GM21619 (cell line): ENCODE data around the gene ERN1.
A peak's percentile ranks its signal among the peaks of the same experiment; 100 is the strongest.

Experiments
- ATAC-seq: cut with Tn5 transposase; IDR thresholded peaks from one replicate; pipeline ENCODE4 v1.9.1; 2021; ENCODE audit not compliant: unreplicated experiment

ERN1 gene

DNA sequence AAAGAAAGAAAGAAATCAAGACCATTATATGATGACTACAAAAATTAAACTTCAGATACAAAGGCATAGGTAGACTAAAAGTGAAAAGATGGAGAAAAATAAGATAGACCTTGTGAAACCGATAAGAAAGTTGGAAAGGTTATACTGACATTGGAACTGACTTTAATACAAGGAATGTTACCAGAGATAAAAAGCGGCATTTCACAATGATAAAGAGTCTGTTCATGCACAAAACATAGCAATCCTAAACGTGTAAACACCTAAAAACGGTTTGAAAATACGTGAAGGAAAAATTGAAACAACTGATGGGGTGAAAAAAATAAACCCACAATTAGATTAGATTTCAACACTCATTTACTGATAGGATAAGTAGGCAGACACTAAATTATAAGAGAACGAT, 9.6 kb upstream of the ERN1 start:
- ATAC-seq = no peak

DNA sequence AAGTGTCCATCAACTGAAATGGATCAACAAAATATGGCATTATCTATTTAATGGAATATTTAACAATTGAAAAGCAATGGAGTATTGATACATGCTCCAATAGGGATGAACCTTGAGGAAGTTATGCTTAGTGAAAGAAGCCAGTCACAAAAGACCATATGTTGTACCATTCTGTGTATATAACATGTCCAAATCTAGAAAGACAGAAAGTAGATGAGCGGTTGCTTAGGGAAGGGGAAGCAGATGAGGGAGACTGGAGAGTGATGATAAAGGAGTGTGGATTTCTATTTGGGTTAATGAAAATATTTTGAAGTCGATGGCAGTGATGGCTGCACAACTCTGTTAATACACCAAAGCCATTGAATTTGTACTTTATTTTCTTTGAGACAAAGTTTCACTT, 8.5 kb upstream of the ERN1 start:
- no peak for ATAC-seq

DNA sequence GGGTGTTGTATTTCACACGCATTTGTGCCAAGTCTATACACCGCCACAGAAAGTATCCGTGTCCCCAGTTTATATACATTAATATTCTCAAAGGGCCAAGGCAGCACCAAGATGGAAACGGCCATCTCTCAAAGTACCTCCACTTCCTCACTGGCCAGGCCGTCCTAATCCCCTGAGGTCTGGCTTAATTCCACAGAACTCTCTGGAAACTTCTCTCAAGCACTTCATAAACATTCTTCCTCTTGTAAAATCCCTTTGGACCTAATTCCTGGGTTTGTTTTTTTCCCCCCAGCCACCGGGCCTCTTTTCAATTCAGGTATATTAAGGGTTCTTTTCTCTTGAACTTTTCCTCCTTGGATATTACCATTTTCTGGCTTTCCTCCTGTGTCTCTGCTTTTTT, 5.1 kb upstream of the ERN1 start:
- ATAC-seq = no peak

DNA sequence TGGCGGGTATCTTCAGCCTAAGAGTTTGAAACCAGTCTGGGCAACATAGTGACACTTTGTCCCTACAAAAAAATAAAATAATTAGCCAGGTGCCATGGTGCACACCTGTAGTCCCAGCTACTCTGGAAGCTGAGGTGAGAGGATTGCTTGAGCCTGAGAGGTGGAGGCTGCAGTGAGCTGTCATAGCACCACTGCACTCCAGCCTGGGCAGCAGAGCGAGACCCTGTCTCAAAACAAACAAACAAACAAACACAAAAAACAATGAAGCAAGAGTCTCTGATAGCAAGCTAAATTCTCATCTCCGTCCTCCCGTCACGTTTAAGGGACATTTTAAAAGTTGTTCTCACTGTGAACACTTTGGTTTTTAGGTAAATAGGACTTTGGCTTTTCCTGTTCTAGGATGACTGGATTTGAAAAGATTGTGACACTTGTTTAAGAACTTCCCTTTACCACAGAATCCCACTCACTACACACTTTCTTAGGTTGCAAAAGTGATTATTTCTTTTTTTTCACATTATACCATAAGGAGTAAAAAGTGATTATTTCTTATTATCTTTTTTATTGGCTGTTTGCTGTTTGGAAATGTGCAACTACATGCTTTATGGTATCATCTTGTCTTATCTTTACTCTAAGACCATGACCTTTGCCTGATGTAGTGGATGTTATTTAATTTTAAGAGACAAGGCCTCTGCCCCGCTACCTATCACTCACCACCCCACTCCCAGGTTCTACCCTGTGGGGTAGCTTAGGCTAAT, 4.4 kb upstream of the ERN1 start:
- ATAC-seq = no peak

DNA sequence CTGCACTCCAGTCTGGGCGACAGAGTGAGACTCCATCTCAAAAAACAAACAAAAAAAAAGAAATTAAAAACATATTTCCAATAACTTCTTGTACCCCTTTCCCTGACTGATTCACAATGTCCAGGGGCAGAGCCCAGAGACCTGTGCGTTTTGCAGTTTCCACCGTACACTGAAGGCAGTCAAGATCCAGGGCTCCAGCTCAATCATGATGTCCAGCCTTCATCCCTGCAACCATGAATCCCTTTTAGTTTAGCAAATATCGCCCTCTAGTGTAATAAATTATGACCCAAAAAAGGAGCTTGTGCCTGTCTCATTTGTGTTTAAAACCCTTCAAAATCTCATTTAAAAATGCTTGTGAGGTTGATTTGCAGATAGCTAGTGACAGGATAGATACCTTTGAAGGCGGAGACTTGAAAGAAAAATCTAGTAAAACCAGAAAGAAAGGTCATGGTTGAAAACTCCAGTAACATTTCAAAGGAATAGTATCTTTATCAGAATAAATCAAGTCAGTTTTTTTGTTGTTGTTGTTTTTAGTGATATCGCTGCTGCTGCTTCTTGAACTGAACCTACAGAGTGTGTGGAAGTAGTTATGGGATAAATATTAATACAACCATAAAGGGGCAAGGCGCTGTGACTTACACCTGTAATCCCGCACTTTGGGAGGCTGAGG, 3.7 kb upstream of the ERN1 start:
- ATAC-seq = no peak

DNA sequence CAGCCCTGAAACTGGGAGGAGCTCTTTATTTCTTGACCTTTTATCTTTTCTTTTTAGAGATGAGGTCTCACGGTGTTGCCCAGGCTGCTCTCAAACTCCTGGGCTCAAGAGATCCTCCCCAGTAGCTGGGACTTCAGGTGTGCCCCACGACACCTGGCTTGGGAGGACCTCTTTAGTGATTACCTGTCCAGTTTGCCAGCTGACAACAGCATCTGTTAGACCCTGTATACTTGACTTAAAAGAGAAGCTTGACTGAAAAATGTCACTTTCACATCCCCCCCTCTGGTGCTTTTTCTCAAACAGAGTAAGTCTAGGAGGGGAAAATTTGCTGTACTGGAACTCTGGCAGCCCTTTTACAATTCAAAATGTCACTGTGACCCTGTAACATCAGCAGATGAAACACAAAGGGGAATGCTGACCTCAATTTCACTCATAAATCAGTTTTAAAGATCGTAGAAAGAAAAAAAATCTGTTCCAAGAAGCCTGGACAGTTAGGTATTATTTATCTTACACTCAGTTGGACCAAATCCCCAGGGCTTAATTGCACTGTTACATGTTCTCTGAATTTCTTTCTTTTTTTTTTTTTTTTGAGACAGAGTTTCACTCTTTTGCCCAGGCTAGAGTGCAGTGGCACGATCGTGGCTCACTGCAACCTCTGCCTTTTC, 1.8 kb upstream of the ERN1 start:
- no peak for ATAC-seq

DNA sequence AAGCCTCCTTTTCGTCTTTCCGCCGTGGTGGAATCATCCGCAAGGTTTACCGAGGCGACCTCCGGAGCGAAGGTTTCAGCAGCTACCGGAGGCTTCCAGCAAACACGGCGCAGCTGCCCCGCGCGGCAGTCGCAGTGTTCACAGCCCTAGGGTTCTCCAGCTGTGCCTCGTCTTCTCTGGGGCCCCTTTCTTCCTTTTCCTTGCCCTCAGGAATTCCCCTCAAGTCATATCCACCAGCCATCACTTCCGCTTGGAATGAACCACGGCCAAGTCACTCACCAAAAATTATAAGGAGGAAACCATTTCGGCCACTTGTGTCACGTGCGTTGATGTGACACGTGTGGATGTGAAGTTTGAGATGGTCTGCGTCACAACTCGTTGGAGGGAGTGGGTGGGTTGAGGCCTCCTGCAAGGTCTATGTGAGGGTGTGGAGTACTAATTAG, 636 bp upstream of the ERN1 start:
- ATAC-seq = peak; percentile 28

DNA sequence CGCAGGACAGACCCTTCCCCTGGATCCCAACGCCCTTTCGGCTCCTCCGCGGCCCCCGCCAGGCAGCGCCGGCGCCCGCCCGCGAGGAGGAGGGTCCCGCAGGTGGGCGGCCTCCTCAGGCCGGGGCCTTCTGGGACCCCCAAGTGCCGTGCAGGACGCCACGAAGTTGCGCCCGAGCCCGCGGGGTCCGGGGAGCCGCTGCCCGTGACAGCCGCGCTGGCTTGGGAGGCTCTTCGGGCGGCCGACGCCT, 504 bp downstream of the ERN1 start:
- no peak for ATAC-seq

DNA sequence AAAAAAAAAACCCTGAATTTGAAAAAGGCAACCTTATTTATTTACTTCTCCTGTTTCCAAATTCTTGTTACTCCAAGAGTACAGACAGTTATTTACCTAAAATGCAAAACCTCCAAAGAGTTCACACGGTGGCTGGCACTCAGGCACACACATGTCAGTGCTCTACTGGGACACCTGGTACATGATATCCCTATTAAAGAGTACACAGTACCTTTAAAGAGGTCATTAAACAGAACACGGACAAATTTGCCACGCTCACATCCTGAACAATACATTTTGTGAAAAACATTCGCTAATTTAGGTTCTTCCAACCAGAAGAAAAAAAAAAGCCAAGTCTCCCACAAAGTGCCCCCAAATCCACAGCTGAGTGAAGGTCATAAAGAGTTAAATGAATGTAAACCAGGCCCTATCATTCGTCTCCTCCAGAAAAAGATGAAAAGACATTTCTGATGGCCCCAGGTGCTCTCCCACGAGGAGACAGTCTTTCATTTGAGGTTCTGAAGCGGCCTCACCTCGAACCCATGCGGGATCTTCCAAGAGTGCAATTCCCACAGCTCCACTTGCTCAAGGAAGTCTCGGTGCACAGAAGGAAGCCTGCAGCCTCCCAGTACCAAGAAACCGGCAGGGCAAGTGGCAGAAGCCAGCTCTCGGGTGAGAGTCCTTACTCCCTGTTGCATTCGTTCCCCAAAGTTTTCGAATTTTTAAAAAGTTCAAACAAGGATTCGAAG, 993 bp downstream of the ERN1 start:
- ATAC-seq = no peak

DNA sequence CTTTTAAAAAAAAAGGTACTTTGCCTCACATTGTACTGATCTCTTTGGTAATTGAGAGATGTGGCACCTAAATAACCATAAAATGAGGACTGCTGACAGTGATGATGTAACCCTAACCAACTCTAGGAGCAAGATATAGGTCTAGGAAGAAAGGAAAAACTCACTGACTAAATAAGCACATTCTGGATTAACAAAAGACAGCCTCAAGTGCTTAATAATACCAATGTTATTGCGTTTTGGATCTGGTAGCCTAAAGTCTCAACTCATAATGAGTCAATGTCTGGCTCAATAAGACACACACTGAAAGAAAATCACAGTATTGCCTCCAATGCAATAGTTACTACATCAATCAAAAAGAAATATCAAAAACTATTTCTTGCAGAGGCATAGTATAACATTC, 3.0 kb downstream of the ERN1 start:
- no peak for ATAC-seq

DNA sequence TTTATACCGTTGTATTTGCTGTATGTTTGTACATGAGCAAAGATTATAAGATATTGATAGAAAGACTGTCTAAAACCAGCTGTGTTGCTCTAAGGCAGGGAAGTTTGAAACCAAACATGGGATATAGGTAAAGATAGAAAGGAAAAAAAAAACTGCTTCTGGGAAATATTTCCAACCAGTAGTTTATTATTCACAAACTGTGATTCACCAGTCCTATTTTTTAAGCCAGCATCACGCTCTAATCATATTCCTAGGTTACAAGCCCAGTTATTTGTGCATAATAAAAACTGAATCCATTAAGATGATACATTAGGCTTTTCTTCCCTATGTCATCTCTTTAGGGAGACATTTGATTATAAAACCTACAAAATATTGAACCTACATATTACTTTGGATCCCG, 4.0 kb downstream of the ERN1 start:
- ATAC-seq = no peak

DNA sequence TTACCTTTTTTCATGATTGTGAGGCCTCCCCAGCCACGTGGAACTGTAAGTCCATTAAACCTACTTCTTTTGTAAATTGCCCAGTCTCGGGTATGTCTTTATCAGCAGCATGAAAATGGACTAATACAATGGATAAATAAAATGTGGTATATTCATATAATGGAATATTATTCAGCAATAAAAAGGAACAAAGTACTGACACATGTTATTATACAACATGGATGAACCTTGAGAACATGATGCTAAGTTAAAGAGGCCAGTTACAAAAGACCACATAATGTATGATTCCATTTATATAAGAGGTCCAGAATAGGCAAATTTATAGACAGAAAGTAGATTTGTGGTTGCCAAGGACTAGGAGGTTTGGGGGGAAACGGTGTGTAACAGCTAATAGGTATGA, 5.3 kb downstream of the ERN1 start:
- ATAC-seq = no peak

DNA sequence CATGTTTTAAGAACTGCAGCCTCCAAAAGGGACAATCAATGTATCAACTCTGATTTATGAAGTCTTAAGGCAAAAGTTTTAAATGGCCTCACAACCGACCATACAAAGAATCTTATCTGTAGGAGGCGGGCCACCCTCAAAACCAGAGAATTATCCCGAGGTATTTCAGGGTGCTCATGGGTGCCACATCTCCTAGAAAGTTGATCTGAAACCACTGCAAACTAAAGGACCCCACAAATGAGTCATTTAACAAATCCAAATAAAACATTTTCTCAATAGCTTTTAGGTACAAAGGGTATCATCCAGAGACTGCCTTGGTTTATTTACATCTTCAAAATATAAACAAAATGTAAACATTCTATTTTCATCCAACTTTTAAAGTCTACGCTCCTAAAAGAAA, 6.8 kb downstream of the ERN1 start:
- ATAC-seq = no peak

DNA sequence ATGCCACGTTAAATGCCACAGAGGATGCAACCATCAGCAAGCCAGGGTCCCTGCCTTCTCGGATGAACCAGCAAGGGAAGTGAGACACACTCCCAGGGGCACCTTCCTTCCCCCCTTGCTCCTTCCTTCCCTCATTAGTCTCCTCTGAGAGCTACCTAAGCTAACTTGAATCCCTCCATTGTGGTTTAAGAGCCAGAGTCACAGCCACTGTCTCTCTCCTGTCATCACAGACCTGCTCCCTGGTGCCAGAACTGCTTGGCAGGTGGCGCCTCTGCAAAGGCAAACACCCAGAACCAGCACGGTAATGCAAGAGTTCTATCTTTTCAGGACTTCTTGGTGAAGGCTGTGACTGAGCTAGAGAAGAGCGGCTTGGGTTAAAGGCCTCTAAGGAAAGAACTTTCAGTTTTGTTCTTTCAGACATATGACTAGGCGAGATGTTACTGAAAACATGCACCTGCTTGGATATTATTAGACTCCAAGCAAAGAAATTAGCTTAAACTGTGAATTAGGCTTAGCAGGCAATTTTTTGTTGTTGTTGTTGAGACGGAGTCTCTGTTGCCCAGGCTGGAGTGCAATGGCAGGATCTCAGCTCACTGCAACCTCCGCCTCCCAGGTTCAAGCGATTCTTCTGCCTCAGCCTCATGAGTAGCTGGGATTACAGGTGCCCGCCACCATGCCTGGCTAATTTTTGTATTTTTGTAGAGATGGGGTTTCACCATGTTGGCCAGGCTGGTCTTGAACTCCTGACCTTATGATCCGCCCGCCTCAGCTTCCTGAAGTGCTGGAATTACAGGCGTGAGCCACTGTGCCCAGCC, 8.8 kb downstream of the ERN1 start:
- peak; percentile 91 for ATAC-seq

DNA sequence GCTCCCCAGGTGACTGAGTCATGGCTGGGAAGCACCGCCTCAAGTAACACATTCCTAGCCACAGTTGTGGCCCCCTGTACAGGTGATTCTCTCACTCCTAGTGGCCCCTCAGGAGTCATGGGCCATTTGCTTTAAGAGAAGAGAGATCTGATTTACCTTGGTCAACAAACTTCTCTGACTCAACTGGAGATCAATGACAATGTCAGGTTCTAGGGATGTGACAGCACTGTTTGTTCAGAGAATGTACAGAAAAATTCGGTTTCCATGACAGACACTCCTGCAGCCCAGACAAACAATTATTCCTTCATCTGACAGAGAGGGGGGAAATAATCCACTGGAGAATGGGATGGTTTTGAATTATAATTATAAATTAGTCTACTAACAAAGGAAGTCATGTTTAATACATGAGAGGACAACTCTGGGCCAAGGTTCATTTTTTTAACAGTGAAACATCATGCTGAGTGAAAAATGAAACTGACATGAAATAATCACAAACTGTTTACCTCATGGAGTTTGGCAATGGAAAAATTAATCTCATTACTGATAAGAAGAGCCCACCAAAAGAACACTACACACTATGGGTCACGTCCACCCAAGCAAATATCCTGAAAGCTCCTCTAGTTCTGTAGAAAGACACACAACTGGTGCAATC, 9.7 kb downstream of the ERN1 start:
- no peak for ATAC-seq

DNA sequence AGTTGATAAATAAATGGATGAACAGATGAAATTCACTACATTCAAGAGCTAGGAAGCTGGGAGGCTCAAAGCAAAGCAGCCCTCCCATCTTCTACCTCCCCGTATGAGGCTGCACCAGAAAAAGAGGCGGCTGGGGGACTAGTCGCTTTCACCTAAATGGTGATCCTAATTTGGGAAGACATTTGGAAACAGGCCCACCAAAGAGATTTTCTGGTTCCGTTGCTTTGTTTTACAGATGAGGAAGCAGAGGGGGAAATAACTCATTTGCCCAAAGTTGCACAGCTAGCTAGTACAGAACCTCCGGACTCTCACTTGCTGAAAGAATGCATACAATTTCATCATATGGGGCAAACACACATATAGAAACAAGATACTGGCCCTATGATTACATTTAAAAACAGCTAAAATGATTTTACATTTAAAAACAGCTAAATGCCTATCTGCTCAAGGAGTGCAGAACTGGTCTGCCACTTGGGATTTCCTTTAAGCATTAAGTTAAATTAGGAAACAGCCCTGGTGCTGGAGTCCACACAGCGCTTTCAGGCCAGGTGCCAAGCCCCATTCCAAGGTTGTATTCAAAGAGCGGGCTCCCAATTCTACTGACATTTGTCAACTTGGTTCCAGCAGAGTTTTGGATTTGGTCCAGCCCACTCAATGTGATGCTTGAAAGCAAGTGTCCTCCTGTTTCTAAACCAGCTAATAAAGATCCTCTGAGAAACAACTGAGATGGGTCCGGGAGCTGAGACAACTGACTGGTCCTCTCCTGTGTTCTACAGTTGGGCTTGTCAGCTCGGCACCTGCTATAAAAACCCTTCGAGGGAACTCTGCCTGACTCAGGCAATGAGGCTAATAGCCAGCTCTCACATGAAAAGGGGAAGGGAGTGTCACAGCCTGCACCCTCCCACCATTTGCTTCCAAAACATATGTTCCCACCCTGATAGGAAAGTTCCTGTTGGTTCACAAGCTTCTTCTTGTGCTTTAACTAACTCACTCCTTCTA, 11.7 kb downstream of the ERN1 start:
- ATAC-seq = no peak

DNA sequence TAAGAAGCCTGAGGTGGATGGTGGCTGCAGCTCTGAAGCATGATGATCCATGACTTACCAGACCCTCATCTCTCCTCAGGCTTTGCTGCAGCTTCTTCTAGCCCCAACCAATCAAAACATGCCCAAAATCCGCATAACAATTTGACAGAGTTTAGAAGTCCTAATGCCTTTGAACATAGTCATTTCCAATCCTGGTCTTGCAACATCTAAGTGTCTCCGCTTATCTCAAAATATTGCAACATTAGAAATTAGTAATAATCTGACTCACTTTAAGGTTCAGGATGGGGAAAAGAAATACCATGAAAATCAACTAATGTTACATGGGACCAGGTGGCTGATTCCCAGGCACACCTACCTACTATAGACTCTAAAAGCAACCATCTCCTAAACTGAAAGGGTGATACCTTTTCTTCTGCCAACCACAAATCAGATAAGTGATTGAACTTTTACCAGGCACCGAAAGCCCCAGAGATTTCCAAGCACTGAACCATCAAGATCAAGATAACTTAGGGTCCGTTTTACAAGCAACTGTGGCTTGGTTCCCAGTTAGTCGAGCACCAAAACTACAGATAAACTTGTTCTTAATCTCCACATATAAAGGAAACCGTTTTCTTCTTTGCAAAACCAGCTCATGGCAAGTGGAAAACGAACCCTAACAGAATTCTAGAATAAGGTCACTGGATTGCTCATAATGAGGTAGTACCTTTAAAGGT, 14.0 kb downstream of the ERN1 start:
- ATAC-seq = no peak

DNA sequence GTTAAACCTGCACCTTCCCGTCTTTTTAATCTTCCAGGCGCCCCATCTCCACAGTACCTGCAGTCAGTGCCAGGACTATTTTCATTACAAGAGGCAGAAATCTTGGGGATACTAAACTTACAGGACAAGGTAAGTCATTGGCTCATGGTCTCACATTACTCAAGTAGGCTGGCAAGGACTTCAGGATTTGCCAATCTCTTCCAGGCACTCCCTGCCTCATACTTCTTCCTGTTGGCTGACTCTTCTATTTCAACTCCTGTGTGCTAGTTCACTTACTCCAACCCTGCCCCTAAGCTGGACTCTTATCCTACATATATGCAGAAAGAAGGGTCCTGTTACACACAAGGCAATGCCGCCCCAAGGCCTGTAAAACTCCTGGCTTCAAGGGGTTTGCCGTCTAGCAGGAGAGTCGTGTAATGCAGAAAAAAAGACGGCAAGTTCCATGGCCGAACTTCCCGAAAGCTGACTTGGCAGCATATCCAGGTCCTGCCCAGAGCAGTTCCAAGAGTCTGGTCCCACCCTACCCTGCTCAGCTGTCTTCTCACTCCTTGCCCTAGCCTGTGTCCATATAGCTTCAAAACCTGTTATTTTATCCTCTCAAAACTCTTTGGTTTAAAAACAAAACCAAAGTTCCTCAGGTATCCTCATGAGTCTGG, 14.8 kb downstream of the ERN1 start:
- ATAC-seq = no peak
